Measurements from ENCODE around the gene OTUD3.

GRCh38 chr1:19879227-19879626, 3.0 kb upstream of the OTUD3 start:
- TF ChIP-seq EZH2phosphoT487 (IDR thresholded peaks at IDR 0.05; ENCODE audit: low read depth, severe bottlenecking, unreplicated experiment) (no peak), EZH2 (IDR thresholded peaks at IDR 0.05; ENCODE audit: borderline replicate concordance) (no peak), CTCF (IDR thresholded peaks at IDR 0.05; ENCODE audit: poor library complexity) (no peak)

Measured in hepatocyte (in vitro differentiated cells).